H7 (cell line): ENCODE data around the gene MRPL17. TPM values are rescaled to one million over a fixed set of nuclear protein-coding genes. Genes with fewer than 3 reads are reported as not detected.
"Not testable (repeated sequence)": the region's sequence is repeated elsewhere in the genome, so short reads cannot be mapped to it uniquely, and the experiment has no call there.

Experiments
- DNase-seq: peaks from one replicate; pipeline ENCODE4 v3.0.0; 2012
- H3K27me3 ChIP-seq: 2 replicates; pipeline ENCODE4 v1.6.0; 2011; ENCODE audit warnings: mild to moderate bottlenecking, low read length; ENCODE audit not compliant: control insufficient read depth, insufficient read depth
- H3K36me3 ChIP-seq: replicated peaks from 2 replicates; pipeline ENCODE4 v1.5.1; 2011; ENCODE audit warnings: low read length; ENCODE audit not compliant: control insufficient read depth, insufficient read depth
- H3K4me3 ChIP-seq: 2 replicates; pipeline ENCODE4 v1.5.1; 2011; ENCODE audit warnings: low read depth, mild to moderate bottlenecking, control low read depth, low read length, moderate library complexity; ENCODE audit not compliant: insufficient read depth
- total RNA-seq: library from RNA; depleted of rRNA; stranded (reverse); fragments of >200 nt; shearing (Covaris generic); gene quantifications from 2 replicates; pipeline ENCODE4 v1.2.3, GENCODE V29; 2014

The MRPL17 gene
- total RNA-seq, 1 experiment from 2014 or later: 110 TPM

DNA sequence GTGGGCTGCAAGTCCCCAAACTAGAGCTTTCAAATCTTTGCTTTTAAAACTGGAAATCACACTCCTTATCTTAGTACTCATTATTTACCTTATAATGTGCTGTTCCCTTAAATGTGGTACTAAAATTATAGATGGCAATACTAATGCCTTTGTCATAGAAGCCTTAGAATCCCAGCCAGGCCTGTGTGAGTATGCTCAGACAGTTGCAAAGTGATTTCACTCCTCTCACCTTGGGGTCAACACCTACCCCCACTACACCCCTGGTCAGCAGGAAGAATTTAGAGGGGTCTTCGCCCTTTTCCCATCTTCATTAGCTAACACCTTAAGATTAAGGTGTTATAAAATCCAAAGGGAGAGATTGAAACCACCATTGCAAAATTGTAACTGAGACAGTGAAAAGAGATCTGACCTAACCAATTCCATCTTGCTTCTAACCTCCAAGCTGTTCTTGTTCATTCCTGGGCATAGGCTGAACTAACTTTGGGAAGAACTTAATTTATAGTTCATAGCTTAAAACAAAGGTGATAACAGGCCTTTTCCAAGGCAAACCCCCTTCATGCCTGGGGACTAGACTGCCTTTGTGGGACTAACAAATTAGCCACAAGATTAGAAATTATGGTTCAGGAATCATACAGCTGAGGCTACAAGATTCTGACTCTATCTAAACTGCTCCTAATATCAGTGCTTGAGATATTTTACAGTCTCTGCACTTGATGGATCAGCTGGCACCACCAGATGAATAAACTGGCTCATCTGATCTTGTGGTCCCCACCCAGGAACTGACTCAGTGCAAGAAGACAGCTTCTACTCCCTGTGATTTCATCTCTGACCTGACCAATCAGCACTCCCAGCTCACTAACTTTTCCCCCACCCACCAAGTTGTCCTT, 10.4 kb upstream of the MRPL17 start:
- DNase-seq: no peak
- Histone ChIP-seq H3K36me3 (no peaks in the 10 kb centered on the region), H3K4me3 (no peak overlapping the region), H3K27me3 (no peaks in the 10 kb centered on the region)

- Histone ChIP-seq H3K27me3 (no peaks in the 10 kb centered on the region), H3K4me3 (no peak overlapping the region), H3K36me3 (no peaks in the 10 kb centered on the region)
- DNase-seq: no peak
Observed at GRCh38 chr11:6692128-6692527, 9.0 kb upstream of the MRPL17 start.

GRCh38 chr11:6690431-6691132, 7.4 kb upstream of the MRPL17 start:
- not testable (repeated sequence) for H3K27me3 ChIP-seq, H3K36me3 ChIP-seq, DNase-seq, H3K4me3 ChIP-seq

GRCh38 chr11:6687876-6688275, 4.7 kb upstream of the MRPL17 start:
- no peak for DNase-seq
- Histone ChIP-seq H3K36me3 (no peaks in the 10 kb centered on the region), H3K27me3 (no peaks in the 10 kb centered on the region), H3K4me3 (no peak overlapping the region)

- DNase-seq: no peak
- Histone ChIP-seq H3K27me3 (no peaks in the 10 kb centered on the region), H3K36me3 (peaks cover 10% of the 10 kb centered on the region), H3K4me3 (no peak overlapping the region)
Observed at GRCh38 chr11:6686006-6686405, 2.9 kb upstream of the MRPL17 start.

DNA sequence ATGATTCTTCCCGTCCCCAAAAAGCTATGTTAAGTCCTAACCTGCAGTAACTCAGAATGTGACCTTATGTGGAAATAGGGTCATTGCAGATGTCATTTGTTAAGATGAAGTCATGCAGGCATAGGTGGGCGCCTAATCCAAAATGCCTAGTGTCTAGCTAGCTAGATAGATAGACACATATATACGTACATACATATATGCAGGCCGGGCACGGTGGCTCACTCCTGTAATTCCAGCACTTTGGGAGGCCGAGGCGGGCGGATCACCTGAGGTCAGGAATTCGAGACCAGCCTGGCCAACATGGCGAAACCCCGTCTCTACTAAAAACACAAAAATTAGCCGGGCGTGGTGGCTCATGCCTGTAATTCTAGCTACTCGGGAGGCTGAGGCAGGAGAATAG, 928 bp upstream of the MRPL17 start:
- not testable (repeated sequence) for H3K4me3 ChIP-seq, DNase-seq, H3K27me3 ChIP-seq
- peaks cover 13% of the 10 kb centered on the region for H3K36me3 ChIP-seq

- no peak for DNase-seq
- Histone ChIP-seq H3K27me3 (no peaks in the 10 kb centered on the region), H3K4me3 (peak overlapping the region; percentile 97), H3K36me3 (peaks cover 13% of the 10 kb centered on the region)
Observed at GRCh38 chr11:6682591-6682935, 577 bp downstream of the MRPL17 start.

DNA sequence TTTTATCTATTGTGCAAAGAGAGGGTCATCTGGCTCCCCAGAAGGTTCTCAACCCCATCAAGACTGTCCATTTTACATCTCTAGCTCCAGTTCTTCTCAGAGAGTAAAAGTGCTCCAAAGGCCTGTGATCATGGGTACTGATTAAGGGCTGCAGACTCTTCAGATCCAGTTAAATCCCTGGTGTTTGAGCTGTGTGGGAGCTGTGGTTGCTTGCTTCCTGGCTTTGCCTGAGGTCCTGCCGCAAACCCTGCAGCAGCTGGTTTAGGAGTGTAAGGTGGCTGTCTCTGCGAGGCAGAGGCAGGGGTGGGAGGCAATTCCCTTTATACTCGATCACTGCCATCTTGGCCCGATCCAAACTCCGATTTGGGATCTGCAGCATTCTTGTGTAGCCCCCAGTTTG, 1.2 kb downstream of the MRPL17 start:
- Histone ChIP-seq H3K4me3 (peak overlapping the region; percentile 97), H3K36me3 (peaks cover 13% of the 10 kb centered on the region), H3K27me3 (no peaks in the 10 kb centered on the region)
- DNase-seq: no peak

GRCh38 chr11:6681505-6681904, 1.6 kb downstream of the MRPL17 start:
- H3K36me3 ChIP-seq: peaks cover 13% of the 10 kb centered on the region
- no peaks in the 10 kb centered on the region for H3K27me3 ChIP-seq
- DNase-seq: no peak
- no peak overlapping the region for H3K4me3 ChIP-seq

DNA sequence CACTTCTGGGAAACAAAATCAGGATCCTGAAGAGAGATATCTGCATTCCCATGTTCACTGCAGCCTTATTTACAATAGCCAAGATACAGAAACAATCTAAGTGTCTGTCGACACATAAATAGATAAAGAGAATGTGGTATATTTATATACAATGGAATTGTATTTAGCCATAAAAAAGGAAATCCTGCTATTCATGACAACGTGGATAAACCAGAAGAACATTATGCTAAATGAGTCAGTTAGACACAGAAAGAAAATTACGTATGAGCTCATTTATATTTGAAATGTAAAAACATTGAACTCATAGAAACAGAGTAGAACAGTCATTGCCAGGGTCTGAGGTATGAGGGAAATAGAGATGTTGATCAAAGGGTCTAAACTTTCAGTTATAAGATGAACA, 6.1 kb downstream of the MRPL17 start:
- H3K27me3 ChIP-seq: no peaks in the 10 kb centered on the region
- H3K4me3 ChIP-seq: no peak overlapping the region
- H3K36me3 ChIP-seq: peaks cover 12% of the 10 kb centered on the region
- DNase-seq: no peak

DNA sequence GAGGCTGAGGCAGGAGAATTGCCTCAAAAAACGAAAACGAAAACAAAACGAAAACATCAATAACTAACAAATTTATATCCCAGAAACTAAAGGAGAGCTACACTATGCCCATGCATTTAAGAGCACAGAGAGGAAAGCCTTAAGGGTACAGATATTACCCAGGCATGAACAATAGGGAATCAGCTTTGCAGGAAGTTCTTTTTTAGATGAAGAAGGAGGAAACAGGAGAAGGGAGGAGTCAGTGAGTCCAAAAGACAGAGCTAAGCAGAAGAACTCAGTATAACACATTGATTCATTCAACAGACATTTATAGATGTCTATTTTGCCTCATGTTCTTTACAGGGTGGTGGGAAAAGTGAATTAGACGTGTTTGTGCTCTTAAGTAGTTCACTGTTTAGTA, 8.3 kb downstream of the MRPL17 start:
- Histone ChIP-seq H3K4me3 (no peak overlapping the region), H3K36me3 (no peaks in the 10 kb centered on the region), H3K27me3 (no peaks in the 10 kb centered on the region)
- no peak for DNase-seq

DNA sequence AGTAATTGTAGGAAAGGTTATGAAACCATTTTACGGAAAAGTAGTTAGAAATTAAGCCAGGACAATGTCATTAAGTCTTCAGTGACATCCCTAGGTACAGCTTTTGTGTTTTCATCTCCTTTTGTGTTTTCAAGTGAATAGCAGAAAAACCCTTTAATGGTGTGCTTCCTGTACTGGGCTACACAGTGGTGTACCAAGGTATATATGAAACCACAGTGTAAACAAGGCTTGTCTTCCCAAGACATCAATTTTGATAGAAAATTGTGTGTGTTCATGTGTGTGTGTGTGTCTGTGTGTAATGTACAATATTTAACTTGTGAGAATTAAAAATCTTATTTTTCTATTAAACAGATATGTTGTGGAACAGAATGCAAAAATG, 8.9 kb downstream of the MRPL17 start:
- no peak for DNase-seq
- Histone ChIP-seq H3K27me3 (no peaks in the 10 kb centered on the region), H3K4me3 (no peak overlapping the region), H3K36me3 (no peaks in the 10 kb centered on the region)

GRCh38 chr11:6673523-6674218, 9.5 kb downstream of the MRPL17 start:
- Histone ChIP-seq H3K4me3 (no peak overlapping the region), H3K27me3 (no peaks in the 10 kb centered on the region), H3K36me3 (no peaks in the 10 kb centered on the region)
- DNase-seq: no peak

DNA sequence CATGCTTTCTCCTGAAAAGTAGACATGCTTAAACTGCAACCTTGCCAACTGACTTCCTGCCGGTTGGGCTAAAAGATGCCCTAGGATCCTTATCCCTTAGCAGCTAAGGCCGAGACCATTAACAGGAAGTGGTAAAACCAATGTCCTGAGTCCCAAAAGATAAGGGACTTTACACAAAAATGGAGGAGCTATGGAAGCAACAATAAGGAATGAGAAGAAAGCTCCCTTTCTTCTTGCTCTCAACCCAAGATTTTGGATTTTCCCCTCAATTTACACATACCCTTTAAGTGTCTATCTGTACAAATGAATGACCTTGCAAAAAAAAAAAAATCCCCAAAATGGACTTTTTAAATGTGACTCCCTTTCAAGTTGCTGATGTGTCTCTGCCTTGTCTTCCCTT, 11.1 kb downstream of the MRPL17 start:
- Histone ChIP-seq H3K36me3 (no peaks in the 10 kb centered on the region), H3K4me3 (no peak overlapping the region), H3K27me3 (no peaks in the 10 kb centered on the region)
- no peak for DNase-seq
